Fibroblast of the aortic adventitia (primary cell): ENCODE measurements around the gene GRAMD1B. TPM values are rescaled to one million over a fixed set of nuclear protein-coding genes. Genes with fewer than 3 reads are reported as not detected.

Experiments used
- DNase-seq: peaks from one replicate; pipeline ENCODE4 v3.0.0-alpha.2; 2010; ENCODE audit warnings: low read depth
- H3K4me3 ChIP-seq: 2 replicates; pipeline ENCODE4 v1.5.1; 2011; ENCODE audit warnings: low read depth, mild to moderate bottlenecking, control low read depth, low read length, moderate library complexity
- CTCF ChIP-seq: IDR thresholded peaks from 2 replicates; pipeline ENCODE4 v1.5.1; 2011; ENCODE audit warnings: mild to moderate bottlenecking, low read length, control low read depth, inconsistent platforms; ENCODE audit not compliant: insufficient read depth
- small RNA-seq: library from RNA; depleted of rRNA; stranded (forward); fragments of <200 nt; gene quantifications from one replicate; pipeline ENCODE3, GENCODE V24; 2012
- total RNA-seq: library from RNA; depleted of rRNA; stranded (reverse); fragments of >200 nt; gene quantifications from 2 replicates; pipeline ENCODE4 v1.2.3, GENCODE V29; 2012; ENCODE audit warnings: low replicate concordance

Gene GRAMD1B
- total RNA-seq, 1 donor, result 11.0 TPM

DNA sequence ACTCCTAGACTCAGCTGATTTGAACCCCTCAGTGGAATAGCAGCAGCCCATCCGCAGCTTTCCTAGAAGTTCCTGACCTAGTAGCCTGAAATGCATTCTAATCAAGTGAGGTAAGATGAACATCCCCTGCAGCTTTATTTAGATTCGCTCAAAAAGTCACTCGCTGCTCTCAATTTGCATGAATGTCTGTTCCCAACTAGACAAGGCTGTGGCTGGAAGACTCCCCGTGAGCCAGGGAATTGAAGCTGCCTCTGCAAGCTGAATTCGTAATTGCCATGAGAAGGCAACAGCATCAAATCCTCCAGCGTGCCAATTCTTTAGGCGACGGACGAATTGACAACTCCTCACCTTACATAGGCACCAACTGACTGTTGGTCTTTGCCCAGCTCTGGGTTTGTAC lies 241.5 kb downstream of the GRAMD1B start:
- no peak overlapping the region for H3K4me3 ChIP-seq
- no peak for TF ChIP-seq CTCF
- no peak for DNase-seq

DNA sequence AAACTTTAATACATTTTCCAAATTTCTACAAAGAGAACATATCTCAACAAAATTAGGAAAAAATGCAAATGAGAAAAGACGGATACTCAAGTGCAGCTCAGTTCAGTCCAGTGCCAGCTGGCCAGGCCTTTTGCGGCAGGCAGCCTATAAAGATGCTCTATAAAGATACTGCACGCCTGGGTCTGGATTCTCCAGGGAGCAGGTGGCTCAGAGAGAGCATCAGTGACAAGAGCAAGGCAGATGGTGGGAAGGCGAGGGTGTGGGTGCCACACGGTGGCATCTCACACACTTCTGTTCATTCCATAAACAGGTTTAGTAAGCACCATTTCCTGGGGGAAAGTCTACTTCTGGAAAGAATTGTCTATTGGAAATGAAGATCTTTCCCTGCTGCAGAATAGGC lies 242.5 kb downstream of the GRAMD1B start:
- H3K4me3 ChIP-seq, result no peak overlapping the region
- no peak for TF ChIP-seq CTCF
- no peak for DNase-seq

- no peak overlapping the region for H3K4me3 ChIP-seq
- no peak for TF ChIP-seq CTCF
- no peak for DNase-seq
These were observed 244.2 kb downstream of the GRAMD1B start for GRCh38 chr11:123674297-123674696.

Small RNAs within 50 kb of the gene (small RNA-seq; reads per million reads assigned to genes)
- gene MIR4493, result not detected

Other genes starting within 250 kb of the GRAMD1B start
- gene CLMP, start 235.0 kb upstream of the GRAMD1B start, total RNA-seq, result 187 and 235 TPM in 2 replicates
- gene SCN3B, start 224.4 kb downstream of the GRAMD1B start, total RNA-seq, result not detected in 2 replicates